ENCODE data around the gene SNED1.

DNA sequence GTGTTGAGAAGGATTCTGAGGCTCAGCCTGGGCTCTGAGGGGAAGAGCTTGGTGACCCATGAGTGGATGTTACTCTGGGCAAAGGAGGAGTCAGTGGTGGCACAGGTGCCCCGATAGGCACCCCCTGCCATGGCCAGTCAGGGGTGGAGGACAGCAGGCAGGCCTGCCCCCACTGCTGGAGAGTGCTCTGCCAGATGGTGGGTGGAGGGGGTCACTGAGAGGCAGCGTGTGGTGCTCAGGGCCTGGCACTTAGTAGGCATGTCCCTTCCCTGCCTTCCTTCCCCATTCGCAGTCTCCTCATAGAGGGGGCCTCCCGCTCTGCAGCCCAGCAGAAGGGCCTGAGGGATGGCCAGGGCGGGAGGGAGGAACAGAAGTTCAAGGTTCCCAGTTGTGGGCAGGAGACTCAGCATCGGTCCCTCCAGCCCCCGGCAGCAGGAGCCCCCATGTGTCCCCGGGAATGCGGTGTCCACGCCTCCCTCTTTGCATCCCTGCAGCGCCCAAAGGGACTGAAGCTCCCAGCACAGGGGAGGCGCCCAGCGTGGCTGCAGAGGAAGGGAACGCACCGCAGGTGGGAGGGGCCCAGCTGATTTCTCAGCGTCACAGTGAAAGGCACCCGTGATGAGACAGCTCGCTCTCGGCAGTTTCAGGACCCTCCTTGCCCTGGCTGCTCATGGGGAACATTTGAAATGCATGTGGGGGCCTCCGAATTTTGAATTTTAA lies 5.7 kb upstream of the SNED1 start:
- TF ChIP-seq, protein P1, sequence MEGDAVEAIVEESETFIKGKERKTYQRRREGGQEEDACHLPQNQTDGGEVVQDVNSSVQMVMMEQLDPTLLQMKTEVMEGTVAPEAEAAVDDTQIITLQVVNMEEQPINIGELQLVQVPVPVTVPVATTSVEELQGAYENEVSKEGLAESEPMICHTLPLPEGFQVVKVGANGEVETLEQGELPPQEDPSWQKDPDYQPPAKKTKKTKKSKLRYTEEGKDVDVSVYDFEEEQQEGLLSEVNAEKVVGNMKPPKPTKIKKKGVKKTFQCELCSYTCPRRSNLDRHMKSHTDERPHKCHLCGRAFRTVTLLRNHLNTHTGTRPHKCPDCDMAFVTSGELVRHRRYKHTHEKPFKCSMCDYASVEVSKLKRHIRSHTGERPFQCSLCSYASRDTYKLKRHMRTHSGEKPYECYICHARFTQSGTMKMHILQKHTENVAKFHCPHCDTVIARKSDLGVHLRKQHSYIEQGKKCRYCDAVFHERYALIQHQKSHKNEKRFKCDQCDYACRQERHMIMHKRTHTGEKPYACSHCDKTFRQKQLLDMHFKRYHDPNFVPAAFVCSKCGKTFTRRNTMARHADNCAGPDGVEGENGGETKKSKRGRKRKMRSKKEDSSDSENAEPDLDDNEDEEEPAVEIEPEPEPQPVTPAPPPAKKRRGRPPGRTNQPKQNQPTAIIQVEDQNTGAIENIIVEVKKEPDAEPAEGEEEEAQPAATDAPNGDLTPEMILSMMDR (IDR thresholded peaks at IDR 0.05), result no peak
- TF ChIP-seq POLR2A (IDR thresholded peaks at IDR 0.05), result no peak
